Measurements from ENCODE around the gene CPNE5.

The CPNE5 gene

GRCh38 chr6:36838896-36839748, at the start of gene CPNE5:
TSS of gene CPNE5 (minus strand) at chr6:36839444. CDS start at chr6:36839377, 67 bp downstream.
- DNase-seq = no peak

GRCh38 chr6:36888115-36888643, 48.9 kb upstream of the CPNE5 start:
- DNase-seq = no peak

- DNase-seq = no peak
These were observed 47.8 kb upstream of the CPNE5 start for GRCh38 chr6:36886950-36887618.

GRCh38 chr6:36885461-36886401, 46.5 kb upstream of the CPNE5 start, which contains the start of gene C6orf89:
TSS of gene C6orf89 (plus strand) at chr6:36885952. CDS start at chr6:36899445, 13,493 bp downstream.
- DNase-seq = peak; percentile 99

GRCh38 chr6:36884610-36885009, 45.4 kb upstream of the CPNE5 start:
- no peak for DNase-seq

- no peak for DNase-seq
These were observed 36.0 kb upstream of the CPNE5 start for GRCh38 chr6:36875250-36875633.

GRCh38 chr6:36874443-36875249, 35.4 kb upstream of the CPNE5 start, which contains the start of gene PPIL1:
TSS of gene PPIL1 (minus strand) at chr6:36874803. CDS start at chr6:36874772, 31 bp downstream.
- DNase-seq = peak; percentile 93

GRCh38 chr6:36873612-36874442, 34.6 kb upstream of the CPNE5 start:
- DNase-seq = peak; percentile 25

- DNase-seq = no peak
These were observed 33.9 kb upstream of the CPNE5 start for GRCh38 chr6:36873115-36873514.

- DNase-seq = no peak
These were observed 32.4 kb upstream of the CPNE5 start for GRCh38 chr6:36871686-36872085.

- DNase-seq = no peak
These were observed 28.4 kb upstream of the CPNE5 start for GRCh38 chr6:36867471-36868224.

GRCh38 chr6:36865835-36866234, 26.6 kb upstream of the CPNE5 start:
- DNase-seq = no peak

- DNase-seq = no peak
These were observed 24.7 kb upstream of the CPNE5 start for GRCh38 chr6:36863670-36864540.

GRCh38 chr6:36862848-36863382, 23.7 kb upstream of the CPNE5 start:
- no peak for DNase-seq

- DNase-seq = no peak
These were observed 23.1 kb upstream of the CPNE5 start for GRCh38 chr6:36862164-36862847.

- no peak for DNase-seq
These were observed 20.9 kb upstream of the CPNE5 start for GRCh38 chr6:36860126-36860525.

GRCh38 chr6:36858407-36858981, 19.2 kb upstream of the CPNE5 start:
- no peak for DNase-seq

GRCh38 chr6:36857325-36857724, 18.1 kb upstream of the CPNE5 start:
- DNase-seq = no peak

All from suppressor macrophage treated with lipopolysaccharide for 4 hours (primary cell).